Measurements from ENCODE around the gene CDH23.

DNA sequence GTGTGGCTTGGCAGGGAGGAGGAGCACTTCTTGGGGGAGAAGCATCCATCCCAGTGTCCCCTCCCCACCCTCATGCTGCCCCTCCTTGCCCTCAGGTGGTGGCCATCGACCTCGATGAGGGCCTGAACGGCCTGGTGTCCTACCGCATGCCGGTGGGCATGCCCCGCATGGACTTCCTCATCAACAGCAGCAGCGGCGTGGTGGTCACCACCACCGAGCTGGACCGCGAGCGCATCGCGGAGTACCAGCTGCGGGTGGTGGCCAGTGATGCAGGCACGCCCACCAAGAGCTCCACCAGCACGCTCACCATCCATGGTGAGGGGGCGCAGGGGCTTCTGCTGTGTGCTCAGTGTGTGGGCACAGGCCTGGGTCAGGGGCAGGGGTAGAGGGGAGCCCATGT, 308.1 kb downstream of the CDH23 start:
- TF ChIP-seq, protein P1, sequence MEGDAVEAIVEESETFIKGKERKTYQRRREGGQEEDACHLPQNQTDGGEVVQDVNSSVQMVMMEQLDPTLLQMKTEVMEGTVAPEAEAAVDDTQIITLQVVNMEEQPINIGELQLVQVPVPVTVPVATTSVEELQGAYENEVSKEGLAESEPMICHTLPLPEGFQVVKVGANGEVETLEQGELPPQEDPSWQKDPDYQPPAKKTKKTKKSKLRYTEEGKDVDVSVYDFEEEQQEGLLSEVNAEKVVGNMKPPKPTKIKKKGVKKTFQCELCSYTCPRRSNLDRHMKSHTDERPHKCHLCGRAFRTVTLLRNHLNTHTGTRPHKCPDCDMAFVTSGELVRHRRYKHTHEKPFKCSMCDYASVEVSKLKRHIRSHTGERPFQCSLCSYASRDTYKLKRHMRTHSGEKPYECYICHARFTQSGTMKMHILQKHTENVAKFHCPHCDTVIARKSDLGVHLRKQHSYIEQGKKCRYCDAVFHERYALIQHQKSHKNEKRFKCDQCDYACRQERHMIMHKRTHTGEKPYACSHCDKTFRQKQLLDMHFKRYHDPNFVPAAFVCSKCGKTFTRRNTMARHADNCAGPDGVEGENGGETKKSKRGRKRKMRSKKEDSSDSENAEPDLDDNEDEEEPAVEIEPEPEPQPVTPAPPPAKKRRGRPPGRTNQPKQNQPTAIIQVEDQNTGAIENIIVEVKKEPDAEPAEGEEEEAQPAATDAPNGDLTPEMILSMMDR (conservative IDR thresholded peaks at IDR 0.05 in 1 of 2, IDR thresholded peaks at IDR 0.05 in 1 of 2; ENCODE audit: low read depth in 1 of 2, low read length in 2 of 2), result no peak
- no peak for TF ChIP-seq EZH2 (IDR thresholded peaks at IDR 0.05; ENCODE audit: low read length, missing control alignments)

Data from fibroblast of lung (primary cell).